Lower lobe of right lung (tissue), 2 donors: ENCODE results near the gene C11orf16. TPM values are rescaled to one million over a fixed set of nuclear protein-coding genes. Genes with fewer than 3 reads are reported as not detected.

Source experiments
- ATAC-seq, 2 donors: fragments of 200-7000 bp; cut with Tn5 transposase; one replicate each; pipeline ENCODE4 v1.9.1; 2020 to 2022; ENCODE audit warnings: mild to moderate bottlenecking in 2 of 2, moderate library complexity in 2 of 2
- DNase-seq: peaks from one replicate; pipeline ENCODE4 v3.0.0-alpha.2; 2020
- H3K27ac ChIP-seq: fragments of 200-600 bp; one replicate; pipeline ENCODE4 v1.8.0; 2022
- H3K27me3 ChIP-seq: fragments of 200-600 bp; one replicate; pipeline ENCODE4 v1.8.0; 2022; ENCODE audit warnings: low read depth
- H3K36me3 ChIP-seq: fragments of 200-600 bp; one replicate; pipeline ENCODE4 v1.8.0; 2022; ENCODE audit warnings: mild to moderate bottlenecking
- H3K4me1 ChIP-seq: fragments of 200-600 bp; one replicate; pipeline ENCODE4 v1.8.0; 2022
- H3K4me3 ChIP-seq: fragments of 200-600 bp; one replicate; pipeline ENCODE4 v1.8.0; 2022; ENCODE audit warnings: mild to moderate bottlenecking
- H3K9me3 ChIP-seq: fragments of 200-600 bp; one replicate; pipeline ENCODE4 v1.8.0; 2022
- intact Hi-C: fragments of 100-400 bp; cut with DNase I; formaldehyde crosslinking; loops from one replicate; pipeline ENCODE4 v1.11.0; 2022
- total RNA-seq: library from RNA; stranded (reverse); fragmentation: NEBNext Ultra II Directional; extraction: Animal tissue kit (Norgen Biotek cat#: 25700); gene quantifications from one replicate; pipeline ENCODE4 v1.2.1, GENCODE V29; 2021
- TF ChIP-seq, protein P1 (sequence below): fragments of 200-600 bp; IDR thresholded peaks from one replicate; pipeline ENCODE4 v1.8.0; 2022; ENCODE audit warnings: antibody characterized with exemption, mild to moderate bottlenecking
- donor health status: DM: no; HTN: yes; CAD: no; lungs with severe emphysema.

Gene C11orf16
- total RNA-seq, 1 donor from 2014 or later, result 5.4 TPM

DNA sequence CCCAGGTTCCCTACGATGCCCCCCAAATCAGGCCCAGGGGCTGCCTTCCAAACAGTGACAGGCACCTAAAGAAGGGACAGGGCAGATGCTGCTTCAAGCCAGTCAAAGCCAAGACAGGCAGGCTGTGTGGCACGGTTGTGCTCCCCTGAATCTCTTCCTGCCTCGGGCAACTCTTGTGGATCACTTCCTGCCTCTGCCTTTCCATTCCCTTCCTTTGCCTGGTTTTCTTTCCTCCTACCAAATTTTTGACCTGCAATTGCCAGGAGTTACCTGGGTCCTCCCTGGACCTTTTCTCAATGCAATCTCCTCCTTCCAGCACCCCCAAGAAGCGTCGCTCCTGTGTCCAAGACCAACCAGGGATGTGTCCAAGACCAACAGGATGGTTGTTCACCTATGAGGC lies 5.5 kb downstream of the C11orf16 start:
- no peak for ATAC-seq

DNA sequence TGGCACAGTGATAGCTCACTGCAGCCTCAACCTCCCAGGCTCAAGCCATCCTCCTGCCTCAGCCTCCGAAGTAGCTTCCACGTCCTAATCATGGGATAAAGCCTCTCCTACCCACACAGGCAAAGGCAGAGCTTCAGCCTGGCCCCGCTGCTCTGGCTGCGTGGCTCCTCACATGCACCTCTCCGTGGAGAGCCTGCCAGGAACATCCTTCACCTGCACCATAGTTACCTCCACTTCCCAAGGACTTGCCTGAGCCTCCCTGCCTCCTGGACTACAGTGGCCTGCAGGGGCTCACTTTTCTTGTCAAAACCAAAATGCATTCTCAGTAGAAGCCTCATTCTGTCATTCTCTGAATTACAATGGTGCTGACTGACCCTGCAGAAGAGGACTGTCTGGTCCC lies 6.5 kb downstream of the C11orf16 start:
- intact Hi-C loops, result no loop called here
- peaks cover 29% of the 10 kb centered on the region for H3K36me3 ChIP-seq
- H3K27ac ChIP-seq, result no peak overlapping the region
- H3K27me3 ChIP-seq, result no peaks in the 10 kb centered on the region
- TF ChIP-seq, protein P1, sequence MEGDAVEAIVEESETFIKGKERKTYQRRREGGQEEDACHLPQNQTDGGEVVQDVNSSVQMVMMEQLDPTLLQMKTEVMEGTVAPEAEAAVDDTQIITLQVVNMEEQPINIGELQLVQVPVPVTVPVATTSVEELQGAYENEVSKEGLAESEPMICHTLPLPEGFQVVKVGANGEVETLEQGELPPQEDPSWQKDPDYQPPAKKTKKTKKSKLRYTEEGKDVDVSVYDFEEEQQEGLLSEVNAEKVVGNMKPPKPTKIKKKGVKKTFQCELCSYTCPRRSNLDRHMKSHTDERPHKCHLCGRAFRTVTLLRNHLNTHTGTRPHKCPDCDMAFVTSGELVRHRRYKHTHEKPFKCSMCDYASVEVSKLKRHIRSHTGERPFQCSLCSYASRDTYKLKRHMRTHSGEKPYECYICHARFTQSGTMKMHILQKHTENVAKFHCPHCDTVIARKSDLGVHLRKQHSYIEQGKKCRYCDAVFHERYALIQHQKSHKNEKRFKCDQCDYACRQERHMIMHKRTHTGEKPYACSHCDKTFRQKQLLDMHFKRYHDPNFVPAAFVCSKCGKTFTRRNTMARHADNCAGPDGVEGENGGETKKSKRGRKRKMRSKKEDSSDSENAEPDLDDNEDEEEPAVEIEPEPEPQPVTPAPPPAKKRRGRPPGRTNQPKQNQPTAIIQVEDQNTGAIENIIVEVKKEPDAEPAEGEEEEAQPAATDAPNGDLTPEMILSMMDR, result no peak
- H3K4me3 ChIP-seq, result no peak overlapping the region
- ATAC-seq (no peak), DNase-seq (no peak)
- no peaks in the 10 kb centered on the region for H3K4me1 ChIP-seq
- no peaks in the 10 kb centered on the region for H3K9me3 ChIP-seq

More for the DNA sequence above, 5.5 kb downstream of the C11orf16 start:
- H3K4me1 ChIP-seq, result no peaks in the 10 kb centered on the region
- no peak overlapping the region for H3K27ac ChIP-seq
- peaks cover 19% of the 10 kb centered on the region for H3K36me3 ChIP-seq
- TF ChIP-seq, protein P1, result no peak
- DNase-seq, result no peak
- H3K27me3 ChIP-seq, result no peaks in the 10 kb centered on the region
- H3K9me3 ChIP-seq, result no peaks in the 10 kb centered on the region
- H3K4me3 ChIP-seq, result no peak overlapping the region
- intact Hi-C loops, result no loop called here

DNA sequence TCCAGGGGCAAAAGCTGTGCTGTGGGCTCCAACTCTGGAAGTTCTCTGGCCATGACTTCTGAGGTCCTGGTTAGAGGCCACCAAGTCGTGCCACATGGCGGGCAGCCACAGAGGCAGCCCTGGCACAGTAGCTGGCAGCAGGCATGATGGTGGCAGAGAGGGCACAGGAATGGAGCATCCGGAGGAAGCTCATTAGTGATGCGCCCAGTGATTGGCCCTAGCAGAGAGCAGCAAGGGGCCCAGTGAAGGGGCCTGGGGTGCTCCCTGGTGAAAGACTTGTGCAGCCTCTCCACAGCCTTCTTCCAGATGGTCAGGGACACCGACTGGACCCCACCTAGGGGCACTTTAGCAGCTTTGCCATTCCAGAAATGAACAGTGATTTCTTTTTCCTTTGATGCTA lies 7.0 kb downstream of the C11orf16 start:
- H3K4me1 ChIP-seq, result no peaks in the 10 kb centered on the region
- DNase-seq, result no peak
- no peak overlapping the region for H3K27ac ChIP-seq
- TF ChIP-seq, protein P1, result no peak
- H3K4me3 ChIP-seq, result no peak overlapping the region
- H3K27me3 ChIP-seq, result no peaks in the 10 kb centered on the region
- no peak for ATAC-seq
- intact Hi-C loops, result no loop called here
- no peaks in the 10 kb centered on the region for H3K9me3 ChIP-seq
- peaks cover 34% of the 10 kb centered on the region for H3K36me3 ChIP-seq

DNA sequence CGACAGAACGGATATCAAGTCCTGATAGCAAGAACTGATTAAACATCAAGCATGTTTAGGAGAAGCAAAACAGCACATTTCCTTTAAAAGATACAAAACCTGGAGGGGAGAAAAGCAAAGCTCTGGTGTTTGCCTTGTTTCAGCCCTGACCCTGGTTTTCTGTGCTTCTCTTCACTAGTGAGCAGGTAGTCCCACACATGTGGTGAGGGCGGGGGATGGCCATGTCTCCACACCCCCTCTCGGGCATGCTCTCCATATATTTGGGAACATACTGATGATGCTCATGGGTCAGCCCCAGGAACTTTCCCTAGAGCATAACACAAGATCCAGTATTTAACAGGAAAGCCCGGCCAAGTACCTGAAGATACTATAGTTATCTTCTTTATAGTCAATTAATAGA lies 10.1 kb downstream of the C11orf16 start:
- no peak overlapping the region for H3K27ac ChIP-seq
- DNase-seq (no peak), ATAC-seq (no peak)
- H3K4me3 ChIP-seq, result no peak overlapping the region
- no peaks in the 10 kb centered on the region for H3K9me3 ChIP-seq
- intact Hi-C loops, result no loop called here
- H3K4me1 ChIP-seq, result peaks cover 6% of the 10 kb centered on the region
- peaks cover 64% of the 10 kb centered on the region for H3K36me3 ChIP-seq
- TF ChIP-seq, protein P1, result no peak
- H3K27me3 ChIP-seq, result no peaks in the 10 kb centered on the region

DNA sequence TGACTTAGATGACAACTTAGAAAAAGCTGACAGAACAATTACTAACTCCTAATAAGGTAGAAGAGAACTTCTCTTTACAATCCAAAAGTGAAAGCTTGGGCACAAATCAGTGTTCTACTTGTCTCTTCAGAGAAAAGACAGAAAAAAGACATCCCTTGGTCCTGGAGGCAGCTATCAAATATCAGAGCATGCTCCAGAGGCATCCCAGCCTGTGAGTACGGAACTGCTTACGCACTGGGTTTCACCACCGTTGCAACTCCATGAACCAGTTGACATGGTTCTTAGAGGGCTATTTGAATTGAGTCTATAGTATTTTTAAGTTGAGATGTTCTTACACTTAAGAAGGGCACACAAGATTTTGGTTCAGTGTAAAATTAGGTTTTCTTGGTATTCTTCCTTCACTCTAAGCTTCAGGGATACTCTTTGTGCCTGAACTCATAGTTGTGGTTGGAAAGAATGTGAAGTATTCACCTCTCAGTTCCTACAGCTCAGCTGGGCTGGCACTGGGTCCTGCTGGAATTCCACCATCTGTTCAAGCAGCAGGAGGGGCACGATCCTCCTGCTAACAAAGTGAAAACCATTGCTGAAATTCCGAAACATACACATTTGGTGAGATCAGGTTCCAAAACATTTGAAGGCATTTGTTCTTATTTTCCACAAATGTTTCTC lies 15.5 kb downstream of the C11orf16 start:
- H3K9me3 ChIP-seq, result no peaks in the 10 kb centered on the region
- TF ChIP-seq, protein P1, result no peak
- H3K4me1 ChIP-seq, result peaks cover 47% of the 10 kb centered on the region
- H3K4me3 ChIP-seq, result peak overlapping the region; percentile 3
- H3K27ac ChIP-seq, result peak overlapping the region; percentile 69
- DNase-seq (peak; percentile 75), ATAC-seq (peak; percentile 87 to 90)
- H3K27me3 ChIP-seq, result no peaks in the 10 kb centered on the region
- intact Hi-C loops, result no loop called here
- H3K36me3 ChIP-seq, result peaks cover 64% of the 10 kb centered on the region
